GM18507 (cell line): Measurements from ENCODE around the gene CAMK1D.

Experiments
- DNase-seq: peaks from one replicate; pipeline ENCODE4 v3.0.0; 2011; ENCODE audit warnings: low read depth; ENCODE audit not compliant: insufficient read length; ENCODE audit errors: extremely low spot score
- FAIRE-seq: peaks from 2 replicates; lab custom pipeline; 2011; peaks lifted over from hg19 to GRCh38; lab: Jason Lieb, UNC

CAMK1D gene

DNA sequence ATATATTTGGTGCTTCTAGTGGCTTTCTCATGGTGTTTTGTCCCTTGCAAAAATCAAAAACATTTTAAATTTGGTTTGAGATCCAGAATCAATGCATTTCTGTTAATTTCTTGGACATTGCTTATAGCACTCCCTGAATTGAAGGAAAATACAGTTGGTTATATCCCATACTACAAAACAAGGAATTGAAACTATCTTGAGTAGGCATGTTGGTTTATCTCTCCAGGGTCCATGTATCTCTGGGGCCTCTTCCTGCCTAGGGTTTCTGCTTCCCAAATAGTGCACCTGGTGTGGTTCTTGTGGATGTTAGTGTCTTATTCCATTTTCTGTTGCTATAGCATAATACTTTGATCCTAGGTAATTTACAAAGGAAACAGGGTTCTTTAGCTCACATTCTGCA is 212.4 kb downstream of the CAMK1D start:
- FAIRE-seq = no peak
- no peak for DNase-seq

DNA sequence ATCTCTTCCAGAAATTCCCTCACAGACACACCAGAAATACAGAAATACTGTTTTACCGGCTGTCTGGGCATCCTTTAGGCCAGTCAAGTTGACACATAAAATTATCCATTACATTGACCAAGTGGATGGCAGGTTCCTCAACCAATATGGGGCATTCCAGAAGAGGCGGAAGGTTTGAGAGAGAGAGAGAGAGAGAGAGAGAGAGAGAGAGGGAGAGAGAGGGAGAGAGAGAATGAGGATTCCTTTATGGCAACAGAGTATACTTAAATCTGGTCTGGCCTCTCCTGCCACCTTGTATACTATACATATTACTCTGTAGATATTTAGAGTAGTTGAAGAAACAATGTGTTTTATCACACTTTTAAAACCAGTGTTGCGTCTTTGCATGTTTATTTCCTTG is 214.1 kb downstream of the CAMK1D start:
- DNase-seq (no peak), FAIRE-seq (no peak)

DNA sequence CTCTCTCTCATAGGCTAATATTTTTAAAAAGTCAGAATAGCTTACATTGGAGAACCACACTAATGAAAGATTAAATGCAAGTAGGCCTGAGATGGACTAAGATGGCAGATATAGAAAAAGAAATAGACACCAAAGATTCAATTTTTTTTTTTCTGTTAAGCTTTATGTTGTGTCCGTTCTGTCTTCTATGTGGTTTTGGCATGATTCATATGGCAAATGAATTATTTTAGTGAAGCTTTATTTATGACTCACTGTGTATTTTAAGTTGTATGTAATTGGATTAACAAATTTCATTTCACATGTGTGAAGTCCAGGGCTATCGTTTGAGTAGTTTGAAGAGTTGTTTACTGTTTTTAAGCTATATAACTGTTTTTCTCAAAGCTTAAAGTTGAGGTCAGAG is 214.8 kb downstream of the CAMK1D start:
- FAIRE-seq (no peak), DNase-seq (no peak)

DNA sequence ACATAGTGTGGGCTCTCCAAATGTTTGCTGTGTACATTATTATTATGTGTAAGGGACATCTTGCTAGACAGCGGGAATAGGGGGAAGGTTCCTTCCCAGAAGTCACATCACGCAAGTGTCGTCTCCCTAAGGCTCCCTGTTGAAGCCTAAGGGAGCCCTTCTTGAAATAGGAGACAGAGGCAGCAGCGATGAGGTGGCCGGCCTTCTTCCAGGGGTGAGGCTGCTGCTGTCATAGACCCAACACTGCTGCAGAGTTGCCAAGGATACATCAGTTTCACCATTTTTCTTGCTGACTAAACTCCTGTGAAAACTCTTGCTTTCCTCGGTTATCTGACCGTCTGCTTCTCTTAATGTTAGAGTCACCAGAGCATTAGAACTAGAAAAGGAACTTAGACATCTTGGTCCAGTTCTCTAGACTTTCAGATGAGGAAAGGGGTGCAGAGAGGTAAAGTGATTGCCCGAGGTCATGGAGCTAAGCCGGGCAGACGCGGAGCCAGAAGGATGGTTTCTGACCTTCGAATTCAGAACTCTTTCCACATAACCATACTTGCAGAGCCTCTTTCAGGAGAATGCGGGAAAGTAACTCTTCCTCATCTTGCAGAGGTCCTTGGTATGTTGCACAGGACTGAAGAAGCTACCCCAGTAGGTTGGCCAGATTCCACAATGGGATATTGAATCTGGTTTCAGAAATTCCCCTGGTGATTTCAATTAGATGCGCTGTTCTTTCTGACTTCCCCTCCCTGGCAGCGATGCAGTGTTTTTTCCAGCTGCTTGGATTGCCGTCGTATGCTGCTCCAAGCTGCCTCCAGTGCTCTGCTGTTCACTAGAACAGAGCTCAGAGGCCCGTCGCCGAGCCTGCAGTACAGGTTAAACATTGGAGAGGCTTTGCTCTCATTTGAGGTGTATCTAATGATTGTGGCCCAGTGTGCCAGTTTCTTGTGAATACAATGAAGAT is 217.1 kb downstream of the CAMK1D start:
- FAIRE-seq = no peak
- no peak for DNase-seq

DNA sequence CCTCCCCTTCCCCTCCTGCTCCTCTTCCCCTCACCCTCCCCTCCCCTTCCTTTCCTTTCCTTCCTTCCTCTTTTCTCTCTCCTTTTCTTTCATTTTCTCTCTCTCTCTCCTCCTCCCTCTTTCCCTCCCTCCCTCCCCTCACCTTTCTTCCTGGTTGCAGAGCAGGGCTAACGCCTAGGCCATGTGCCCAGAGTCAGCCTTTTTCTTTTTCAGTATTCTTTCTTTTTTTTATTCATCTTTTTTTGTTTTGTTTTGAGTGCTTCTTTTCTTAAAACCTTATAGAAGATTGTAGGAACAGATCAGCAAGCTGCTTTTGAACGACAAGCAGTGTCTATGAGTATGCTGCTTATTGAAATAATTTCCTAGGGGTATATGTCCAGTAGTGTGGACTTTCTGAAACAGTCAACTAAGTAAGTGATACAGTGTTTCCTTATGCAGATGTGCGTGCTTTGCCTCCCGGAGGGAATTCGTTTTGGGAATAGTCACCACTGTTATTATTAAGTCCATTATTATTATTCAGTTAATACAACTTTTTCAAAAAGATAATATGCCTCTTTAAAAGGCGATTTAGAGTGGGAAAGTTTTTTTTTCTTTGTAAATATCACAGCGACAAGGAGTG is 219.2 kb downstream of the CAMK1D start:
- FAIRE-seq = peak; percentile 55
- no peak for DNase-seq

DNA sequence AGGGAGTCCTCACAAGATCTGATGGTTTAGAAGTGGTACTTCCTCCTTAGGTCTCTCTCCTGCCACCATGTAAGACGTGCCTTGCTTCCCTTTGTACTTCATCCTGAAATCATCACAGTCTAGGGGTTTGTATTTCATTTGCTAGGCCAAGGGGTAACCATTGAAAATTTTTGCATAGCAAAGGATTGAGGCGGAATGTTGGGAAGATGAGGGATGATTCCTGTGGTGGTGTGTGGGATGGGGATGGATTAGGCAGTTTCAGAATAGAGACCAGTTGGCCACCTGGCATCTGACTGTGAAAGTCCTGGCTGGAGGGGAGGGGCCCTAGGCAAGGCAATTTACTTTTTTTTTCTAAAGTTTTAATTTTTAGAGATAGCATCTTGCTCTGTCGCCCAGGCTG is 222.9 kb downstream of the CAMK1D start:
- FAIRE-seq = no peak
- DNase-seq = no peak

DNA sequence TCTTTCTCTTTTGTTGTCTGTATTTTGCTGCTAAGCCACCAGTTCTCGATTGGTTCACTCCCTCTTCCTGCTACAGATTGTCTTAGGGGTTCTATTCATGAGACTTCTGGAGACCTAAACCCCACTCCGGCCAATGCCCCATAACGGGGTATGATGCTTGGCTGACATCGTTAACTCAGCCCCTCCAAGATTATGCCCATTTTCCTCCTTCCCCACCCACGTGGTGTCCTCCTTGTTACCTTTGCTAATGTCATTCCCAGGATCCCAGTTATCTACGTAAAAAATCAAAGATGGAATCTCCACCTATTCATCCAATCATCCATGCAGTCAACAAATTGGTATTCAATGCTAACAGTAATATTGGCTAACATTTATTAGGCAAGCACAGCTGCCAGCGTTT is 228.3 kb downstream of the CAMK1D start:
- DNase-seq (no peak), FAIRE-seq (no peak)

DNA sequence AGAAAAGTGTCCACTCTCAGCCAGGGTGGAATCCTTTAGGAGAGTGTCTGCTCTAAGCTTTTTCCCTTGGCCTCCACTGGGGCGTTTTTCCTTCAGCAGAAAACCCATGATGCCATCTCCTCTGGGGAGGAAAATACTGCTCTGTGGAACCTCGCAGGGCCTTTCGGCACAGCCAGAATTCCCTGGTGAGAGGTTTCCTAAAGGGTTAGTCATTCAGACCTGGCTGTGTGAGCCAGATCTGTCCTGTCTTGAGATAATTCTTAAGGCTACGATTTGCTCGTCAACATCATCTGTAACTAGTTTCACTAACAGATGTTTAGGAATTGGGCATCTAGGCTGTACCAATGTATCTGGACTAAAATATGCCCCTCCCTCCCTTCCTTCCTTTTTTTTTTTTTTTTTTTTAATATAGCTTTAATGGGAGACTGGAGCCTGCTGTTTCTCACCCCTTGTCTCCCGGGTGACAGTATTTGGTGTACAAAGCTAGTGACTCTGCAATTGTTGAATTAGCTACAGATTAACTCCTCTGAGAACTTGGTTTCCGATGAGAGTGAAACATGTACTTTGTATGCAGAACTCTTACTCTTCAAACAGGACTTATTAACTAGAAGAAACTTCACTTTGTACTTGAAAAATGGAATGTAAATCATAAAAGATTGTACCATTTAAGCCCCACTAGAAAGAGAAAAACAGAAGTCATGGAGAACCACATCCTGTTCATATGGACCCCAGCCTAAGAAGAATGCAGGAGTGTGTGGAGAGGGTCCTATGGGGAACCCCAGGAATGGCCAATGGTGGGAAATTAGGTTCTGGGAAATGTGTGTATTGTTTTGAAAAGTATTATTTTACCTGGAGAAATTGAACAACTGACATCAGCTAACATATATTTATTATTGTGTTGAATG is 230.9 kb downstream of the CAMK1D start:
- DNase-seq (peak; percentile 18), FAIRE-seq (peak; percentile 56)

DNA sequence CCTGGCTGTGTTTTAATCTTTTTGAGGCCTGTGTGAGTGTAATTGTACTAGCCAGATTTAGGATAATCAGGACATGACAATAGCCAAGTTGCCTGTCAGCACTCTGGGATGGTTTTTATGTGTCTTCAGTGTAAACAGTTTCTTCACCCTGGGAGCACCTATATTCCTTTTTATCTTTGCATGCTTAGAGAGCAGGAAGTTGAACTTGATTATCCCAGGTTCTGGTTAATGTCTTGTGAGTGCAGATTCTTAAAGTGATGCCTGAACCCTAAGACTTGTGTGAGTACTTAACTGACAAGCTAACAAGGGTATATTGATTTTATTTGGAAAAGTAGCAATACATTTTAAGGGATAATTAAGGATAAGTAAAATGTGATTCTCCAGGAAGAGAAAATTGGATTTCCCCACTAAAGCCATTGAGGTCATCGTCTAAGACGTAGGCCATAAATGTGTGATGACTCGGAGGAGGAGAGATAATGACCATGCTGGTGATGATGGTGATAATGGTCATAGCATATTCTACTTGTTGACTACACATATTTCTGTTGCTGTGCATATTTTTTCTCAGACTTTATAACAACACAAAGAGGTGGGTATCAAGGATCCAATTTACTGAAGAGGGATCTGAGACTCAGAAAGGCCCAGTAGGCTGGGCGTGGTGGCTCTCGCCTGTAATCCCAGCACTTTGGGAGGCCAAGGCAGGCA is 234.7 kb downstream of the CAMK1D start:
- FAIRE-seq (no peak), DNase-seq (no peak)

DNA sequence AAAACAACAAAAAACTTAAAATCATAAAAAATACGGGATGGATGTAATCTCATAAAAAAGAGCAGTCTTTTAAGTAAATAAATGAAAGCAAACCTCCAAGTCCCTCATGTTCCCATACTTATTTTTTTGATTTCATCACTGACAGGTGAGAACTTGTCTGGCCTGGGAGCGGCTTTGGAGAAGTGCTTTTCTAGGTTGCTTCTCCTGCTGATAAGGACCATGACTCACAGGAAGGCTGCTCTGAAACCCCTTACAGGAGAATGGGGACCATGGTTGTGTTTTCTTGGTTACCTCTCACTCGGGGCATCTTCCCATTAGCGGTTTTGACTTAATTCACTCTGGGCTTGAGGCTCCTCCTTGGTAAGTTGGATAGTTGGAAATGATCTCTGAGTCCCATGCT is 237.4 kb downstream of the CAMK1D start:
- FAIRE-seq = no peak

DNA sequence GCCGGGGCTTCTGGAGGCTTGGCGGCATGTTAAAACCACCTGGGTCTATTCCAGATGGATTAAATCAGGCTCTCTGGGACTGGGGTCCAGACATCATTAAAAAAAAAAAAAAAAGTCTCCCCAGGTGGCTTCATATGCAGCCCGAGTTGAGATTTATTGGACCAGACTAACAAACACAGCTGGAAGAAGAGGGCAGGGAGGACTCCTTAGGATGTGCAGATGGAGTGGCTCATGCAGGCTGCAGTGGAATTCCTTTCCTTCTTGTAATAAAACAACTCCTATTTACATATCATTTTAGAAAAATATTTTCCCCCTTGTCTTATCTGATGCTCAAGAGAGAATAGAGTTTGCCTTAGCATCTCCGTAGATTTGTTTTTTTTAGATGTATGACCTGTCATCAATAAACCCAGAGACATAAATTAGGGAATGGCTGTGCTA is 238.1 kb downstream of the CAMK1D start:
- no peak for DNase-seq
- FAIRE-seq = no peak

More for the DNA sequence above, 237.4 kb downstream of the CAMK1D start:
- no peak for DNase-seq

DNA sequence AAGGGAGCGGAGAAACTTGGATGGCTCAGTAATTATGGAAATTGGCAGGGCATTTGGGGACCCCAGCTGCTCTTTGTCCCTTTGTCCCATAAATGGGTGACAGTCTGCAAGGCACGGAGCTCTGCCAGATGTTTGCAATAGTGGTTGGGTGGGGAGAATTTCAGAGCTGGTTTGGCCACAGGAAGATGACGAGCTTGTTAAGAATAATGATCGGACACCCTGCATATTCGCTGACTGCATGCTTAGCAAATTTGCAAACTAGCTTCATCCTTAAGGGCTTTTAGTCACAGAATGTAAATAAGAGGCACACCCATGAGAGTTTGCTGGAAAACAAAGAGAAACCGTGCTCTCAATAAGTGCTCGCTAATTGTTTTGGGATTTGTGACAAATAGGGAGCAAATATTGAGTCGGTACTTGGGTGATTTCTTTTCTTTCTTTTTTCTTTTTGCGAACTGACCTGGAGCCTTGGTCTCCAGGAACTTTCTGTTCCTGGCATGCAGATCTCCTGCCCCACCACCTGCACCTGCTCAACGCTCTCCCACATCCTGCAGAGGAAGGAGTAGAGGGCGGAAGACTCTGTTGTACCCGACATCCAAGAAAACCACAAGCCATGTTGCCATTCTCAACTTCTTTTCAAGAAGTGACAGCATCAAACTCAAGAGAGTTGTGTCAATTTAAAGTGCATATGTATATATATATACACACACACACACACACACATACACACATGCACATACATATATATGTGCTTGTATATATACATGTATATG is 238.9 kb downstream of the CAMK1D start:
- peak; percentile 49 for FAIRE-seq
- DNase-seq = no peak

DNA sequence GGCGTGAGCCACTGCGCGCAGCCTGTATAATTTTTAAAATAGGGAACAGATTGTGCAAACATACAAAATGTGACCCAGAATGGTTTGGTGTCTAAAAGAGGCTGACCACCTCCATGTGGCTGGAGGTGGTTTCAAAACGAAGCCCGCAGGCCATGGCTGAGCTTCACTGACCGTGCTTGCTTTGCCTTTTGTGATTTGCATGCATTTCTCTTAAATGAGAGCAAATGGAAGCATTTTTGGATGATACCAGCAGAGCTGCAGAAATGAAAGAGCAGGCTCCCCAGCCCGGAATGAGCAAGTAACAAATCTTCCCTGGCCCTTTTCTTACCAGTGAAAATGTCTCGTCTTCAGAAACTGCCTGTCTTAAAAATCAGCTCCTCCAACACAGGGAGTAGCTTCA is 239.9 kb downstream of the CAMK1D start:
- no peak for FAIRE-seq
- DNase-seq = no peak

DNA sequence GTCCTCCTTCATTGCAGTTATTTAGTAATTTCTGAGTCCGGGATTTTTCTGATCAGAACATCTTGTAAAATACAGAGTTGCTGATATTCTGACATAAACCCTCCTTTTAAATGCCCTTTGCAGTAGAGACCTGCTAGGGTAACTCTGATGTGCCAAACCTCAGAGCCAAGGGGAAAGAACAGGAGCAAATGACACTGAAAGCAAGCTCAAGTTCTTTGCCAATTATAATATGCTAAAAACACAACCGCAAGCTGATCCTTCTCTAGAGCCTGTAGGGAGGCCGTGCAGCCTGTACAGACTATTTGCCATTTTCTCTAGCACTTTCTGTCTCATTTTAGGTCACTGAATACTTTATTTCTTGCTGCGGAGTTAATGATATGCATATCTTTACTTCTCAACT is 240.4 kb downstream of the CAMK1D start:
- FAIRE-seq (no peak), DNase-seq (no peak)

DNA sequence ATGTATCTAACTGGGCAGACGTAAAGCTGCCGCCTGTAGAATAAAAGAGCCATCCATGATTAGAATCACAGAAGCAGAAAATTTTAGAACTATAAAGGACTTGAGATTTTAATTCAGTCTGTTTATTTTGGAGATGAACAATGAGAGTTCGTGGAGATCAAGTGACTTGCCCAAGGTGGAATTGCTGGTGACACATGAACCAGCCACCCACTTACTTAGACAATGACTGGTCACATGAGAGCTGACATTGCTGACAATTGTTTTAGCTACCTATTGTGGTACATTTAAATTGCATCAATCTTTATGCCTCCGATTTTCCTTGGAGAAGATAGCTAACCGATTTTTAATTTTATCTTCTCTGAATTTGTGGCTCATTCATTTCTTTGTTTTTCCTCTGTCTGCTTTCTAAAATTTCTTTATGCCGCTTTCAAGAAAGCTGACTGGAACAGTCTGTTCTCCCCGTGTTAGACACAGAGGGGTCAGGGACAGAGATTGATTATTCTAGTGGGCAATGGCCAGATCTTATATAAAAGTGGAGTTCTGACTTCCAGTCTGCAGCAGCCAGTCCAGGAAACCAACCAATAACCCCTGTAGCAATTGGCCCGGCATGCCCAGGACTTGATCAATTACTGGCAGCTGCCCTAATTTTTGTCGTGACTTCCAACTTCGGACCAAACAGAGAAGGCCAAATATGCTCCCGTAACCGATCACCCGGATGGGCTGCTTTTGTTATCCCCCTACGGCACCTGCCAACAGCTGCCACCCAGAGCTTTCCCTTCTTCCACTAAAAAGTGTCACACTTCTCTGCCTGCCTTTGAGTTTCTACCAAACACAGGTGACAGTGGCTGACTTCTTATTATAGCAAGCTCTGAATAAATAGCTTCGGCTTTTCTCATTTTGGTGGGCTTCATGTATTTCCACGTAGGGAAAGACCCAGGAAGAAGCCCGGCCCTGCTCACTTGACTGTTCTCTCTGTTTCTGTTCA is 241.6 kb downstream of the CAMK1D start:
- DNase-seq (no peak), FAIRE-seq (no peak)

DNA sequence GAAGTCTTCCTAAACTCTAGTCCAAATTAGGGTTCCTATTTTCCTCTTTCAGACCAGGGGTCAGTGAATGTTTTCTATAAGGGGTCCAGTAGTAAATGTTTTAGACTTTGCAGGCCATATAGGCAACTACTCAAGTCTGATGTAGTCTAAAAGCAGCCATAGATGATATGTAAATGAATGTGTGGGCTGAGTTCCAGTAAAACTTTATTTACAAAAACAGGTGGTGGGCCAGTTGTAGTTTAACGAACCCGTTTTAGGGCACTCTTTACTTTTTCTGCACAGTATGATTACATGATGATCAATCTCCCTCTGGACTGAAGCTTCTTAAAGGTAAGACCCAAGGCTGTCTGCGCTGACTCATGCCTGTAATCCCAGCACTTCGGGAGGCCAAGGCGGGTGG is 243.6 kb downstream of the CAMK1D start:
- DNase-seq (no peak), FAIRE-seq (peak; percentile 41)

DNA sequence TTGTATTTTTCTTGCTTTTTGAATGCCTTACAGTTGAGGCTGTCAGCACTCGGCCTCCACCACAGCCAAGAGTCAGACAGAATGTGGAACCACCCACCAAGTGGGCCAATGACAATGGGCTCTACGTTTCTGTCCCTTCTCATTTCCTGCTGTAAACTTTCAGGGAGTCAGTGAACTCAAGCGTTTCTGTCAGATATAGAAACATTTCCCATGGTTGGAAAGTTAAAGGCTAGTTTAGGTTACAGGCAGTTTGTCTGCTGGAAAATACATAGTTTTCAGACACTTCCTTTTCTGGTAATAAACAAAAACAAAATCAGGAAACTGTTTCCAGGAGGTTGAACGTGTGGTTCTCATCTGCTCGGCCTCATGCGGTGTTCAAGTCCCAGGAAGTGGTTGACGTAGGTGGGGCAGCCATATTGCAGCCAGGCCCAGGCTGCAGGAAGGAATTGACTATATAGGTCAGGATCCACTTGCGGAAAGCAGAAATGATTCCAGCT is 245.1 kb downstream of the CAMK1D start:
- FAIRE-seq = no peak
- no peak for DNase-seq
